ENCODE measurements around the gene MRTFA.
"Not testable (repeated sequence)": the region's sequence is repeated elsewhere in the genome, so short reads cannot be mapped to it uniquely, and the experiment has no call there.

Gene MRTFA

DNA sequence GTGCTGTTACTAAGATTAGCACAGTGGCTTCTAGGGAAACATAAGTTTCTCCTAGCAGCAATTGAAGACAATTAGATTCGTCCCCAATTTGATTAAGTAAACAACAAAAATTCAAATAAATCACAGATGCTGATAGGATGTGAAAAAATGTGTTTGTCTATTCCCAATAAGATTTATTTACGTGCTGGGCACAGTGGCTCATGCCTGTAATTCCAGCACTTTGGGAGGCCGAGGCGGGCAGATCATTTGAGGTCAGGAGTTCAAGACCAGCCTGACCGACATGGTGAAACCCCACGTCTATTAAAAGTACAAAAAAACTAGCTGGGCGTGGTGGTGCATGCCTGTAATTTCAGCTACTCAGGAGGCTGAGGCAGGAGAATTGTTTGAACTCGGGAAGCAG is 128.5 kb downstream of the MRTFA start:
- FAIRE-seq; DNase-seq (ENCODE audit: extremely low spot score, insufficient read length, low read depth): not testable (repeated sequence)

DNA sequence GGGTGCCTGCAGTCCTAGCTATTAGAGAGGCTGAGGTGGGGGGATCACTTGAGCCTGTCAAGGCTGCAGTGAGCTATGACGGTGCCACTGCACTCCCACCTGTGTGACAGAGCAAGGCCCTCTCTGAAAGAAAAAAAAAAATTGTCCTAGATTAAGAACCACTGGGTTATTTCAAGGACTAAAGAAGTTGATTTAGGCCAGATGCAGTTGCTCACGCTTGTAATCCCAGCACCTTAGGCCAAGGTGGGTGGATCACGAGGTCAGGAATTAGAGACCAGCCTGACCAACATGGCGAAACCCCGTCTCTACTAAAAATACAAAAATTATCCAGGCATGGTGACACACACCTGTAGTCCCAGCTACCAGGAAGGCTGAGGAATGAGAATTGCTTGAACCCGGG is 129.0 kb downstream of the MRTFA start:
- DNase-seq (ENCODE audit: extremely low spot score, insufficient read length, low read depth) = no peak
- FAIRE-seq = no peak

DNA sequence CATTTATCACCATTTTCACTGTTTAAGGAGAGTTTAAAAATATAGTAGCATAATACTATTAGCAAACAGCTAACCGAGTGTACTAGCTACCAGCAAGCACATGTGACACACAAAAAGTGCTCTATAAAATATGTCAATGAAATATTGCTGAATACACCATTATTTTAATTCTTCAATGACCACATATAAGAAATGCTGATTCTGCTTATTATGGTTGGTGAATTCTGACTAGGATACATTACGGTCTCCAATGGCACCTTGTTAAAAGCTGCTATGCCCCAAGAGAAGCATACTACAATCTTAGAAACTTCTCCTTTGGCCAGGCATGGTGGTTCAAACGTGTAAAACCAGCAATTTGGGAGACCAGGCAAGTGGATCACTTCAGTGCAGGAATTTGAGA is 129.8 kb downstream of the MRTFA start:
- no peak for DNase-seq (ENCODE audit: extremely low spot score, insufficient read length, low read depth)
- no peak for FAIRE-seq

DNA sequence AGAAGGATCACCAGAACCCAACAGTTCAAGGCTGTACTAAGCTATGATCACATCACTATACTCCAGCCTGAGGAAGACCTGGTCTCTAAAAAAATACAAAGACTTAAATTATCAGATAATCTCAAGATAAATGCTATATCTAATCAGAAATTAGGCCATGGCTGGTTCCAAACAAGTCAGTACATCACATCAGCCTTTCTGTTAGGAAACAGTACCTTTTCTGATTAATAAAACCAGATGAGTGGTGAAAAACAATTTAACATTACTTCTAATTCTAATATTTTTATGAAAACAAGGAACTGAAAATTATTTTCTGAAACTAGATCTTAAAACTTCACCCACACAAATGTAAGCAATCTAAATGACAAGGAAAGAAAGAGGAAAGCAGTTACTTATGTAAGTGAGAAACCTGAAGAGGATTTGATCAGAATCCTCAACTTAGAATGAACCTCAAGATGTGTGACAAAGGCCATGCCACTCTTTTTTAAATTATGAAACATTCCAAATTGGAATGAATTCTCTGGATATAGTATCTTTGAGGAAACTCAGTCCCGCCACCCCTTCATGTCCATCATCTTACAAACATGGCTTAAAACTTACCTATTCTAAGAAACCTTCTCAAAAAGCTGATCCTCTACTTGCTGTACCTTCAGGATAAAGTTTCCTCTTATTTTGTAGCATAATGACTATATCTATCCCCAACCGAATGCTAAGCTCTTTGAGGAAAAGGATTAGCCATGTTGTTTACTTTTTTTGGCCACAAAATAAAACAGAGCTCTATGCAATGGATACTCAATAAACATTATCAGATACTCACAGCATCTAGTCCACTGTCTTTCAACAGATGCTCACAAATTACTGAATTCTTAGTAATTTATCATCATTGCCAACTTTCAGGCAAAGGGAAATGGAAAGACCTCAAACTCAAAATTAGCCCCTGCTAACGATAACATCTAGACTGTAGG is 132.0 kb downstream of the MRTFA start:
- FAIRE-seq (peak; percentile 42), DNase-seq (ENCODE audit: extremely low spot score, insufficient read length, low read depth) (no peak)

DNA sequence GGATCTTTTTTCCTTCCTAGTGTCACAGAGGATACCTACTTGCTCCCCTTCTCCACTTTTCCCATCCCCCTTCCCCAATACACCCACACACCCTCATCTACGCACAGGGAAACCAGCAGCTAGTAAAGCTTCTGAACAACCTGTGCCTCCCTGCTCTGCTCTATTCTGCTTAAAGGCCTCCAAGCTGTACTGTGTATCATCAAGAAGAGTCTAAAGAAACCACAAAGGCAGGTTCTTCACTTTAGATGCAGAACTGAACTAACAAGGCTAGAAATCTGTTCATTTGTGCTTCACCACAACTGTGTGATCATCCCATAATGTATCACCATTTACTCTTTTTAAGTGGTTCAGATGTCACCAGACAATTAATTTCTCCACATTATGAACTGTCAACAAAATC is 133.6 kb downstream of the MRTFA start:
- FAIRE-seq (no peak), DNase-seq (ENCODE audit: extremely low spot score, insufficient read length, low read depth) (no peak)

DNA sequence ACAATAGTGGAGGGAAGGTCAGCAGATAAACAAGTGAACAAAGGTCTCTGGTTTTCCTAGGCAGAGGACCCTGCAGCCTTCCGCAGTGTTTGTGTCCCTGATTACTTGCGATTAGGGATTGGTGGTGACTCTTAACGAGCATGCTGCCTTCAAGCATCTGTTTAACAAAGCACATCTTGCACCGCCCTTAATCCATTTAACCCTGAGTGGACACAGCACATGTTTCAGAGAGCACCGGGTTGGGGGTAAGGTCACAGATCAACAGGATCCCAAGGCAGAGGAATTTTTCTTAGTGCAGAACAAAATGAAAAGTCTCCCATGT is 136.1 kb downstream of the MRTFA start:
- not testable (repeated sequence) for FAIRE-seq; DNase-seq (ENCODE audit: extremely low spot score, insufficient read length, low read depth)

DNA sequence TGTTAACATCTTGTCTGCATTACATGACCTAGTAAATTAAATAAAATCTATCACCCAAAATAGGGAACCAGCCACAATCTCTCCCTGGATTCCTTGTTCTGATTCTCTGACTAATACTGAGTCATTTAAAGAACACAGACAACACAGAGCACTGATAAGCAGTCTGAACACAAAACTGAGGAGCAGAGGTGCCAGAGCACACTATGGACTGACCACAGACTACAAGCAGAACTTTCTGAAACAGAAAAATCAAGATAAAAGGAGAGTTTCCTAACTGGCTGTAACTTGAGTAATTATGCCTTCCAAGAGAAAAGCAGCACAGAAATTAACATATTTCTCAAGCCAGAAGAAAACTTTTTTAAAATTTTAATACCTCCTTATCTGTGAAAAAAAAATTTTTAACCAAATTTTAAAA is 137.3 kb downstream of the MRTFA start:
- DNase-seq (ENCODE audit: extremely low spot score, insufficient read length, low read depth) = no peak
- FAIRE-seq = peak; percentile 81

DNA sequence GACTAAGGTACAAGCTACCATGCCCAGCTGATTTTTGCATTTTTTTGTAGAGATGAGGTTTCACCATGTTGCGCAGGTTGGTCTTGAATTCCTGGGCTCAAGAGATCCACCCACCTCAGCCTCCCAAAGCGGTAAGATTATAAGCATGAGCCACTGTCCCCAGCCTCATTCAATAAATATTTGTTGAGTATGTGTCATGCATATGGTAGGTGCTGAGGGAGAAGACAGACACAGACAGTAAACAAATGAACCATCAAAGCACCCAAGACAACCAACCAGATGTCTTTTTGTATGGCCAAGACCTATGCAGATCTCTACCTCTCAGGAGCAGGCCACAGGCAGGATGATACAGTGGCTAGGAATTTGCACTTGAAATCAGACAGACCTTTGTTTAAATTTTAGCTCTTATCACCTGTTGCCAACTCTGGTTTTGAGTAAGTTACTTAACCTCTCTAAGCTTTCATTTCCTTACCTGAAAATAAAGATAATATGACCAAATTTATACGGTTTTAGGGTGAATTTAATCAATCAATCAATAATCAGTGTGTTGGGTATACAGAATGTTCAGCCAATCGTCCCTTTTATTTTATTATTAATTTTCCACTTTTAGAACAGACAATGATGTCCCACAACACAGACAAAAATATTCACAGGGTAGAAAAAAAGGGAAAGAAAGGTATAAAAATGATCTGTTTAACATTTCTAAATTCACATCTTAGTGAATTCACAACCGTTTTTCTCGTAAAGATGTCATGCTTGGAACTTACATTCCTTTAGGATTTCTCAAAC is 137.9 kb downstream of the MRTFA start:
- FAIRE-seq (peak; percentile 81), DNase-seq (ENCODE audit: extremely low spot score, insufficient read length, low read depth) (no peak)

DNA sequence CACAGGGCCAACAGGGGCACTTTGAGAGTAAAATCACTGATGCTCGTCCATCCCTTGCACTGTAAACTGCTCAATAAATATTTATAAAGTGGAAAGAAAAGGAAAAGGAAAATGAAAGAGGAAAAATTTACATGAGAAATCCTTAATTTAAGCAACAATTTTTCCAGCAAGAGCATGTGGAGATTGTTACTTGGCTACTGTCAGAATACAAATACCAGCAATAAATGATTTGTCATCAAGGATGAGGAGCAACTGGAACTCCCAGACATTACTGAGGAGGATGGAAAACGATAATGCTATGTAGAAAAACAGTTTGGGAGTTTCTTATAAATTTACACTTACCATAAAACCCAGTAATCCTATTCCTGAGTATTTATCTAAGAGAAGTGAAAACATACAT is 143.1 kb downstream of the MRTFA start:
- FAIRE-seq (no peak), DNase-seq (ENCODE audit: extremely low spot score, insufficient read length, low read depth) (no peak)

DNA sequence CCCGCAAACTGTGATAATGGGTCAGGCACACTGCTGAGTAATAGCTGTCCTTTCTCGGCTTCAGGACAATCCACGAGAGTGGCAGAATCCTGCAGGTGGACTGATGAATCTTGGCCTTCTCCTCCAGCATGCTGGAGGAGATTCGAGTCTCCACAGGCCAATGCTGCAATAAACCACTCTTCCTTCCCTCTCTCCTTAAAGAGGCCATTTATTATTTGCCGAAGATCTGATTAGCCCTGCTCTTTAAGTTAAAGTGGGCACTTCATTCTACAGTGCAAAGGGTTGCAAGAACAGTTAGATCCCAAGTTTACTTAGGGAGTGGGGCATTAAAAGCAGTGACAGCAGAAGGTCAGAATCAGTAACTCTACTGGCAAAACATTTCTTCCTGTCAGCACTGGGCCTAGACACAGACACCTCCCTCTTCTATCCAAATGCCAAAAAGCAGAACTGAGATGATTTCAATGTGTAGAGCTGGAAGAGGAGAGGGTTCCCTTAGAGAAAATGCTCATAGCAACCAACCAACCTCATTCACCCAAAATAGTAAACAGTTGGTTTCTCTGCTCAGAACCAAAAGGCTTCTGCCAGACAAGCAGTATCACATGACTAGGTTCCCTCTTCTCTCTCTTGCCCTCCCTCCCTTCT is 144.4 kb downstream of the MRTFA start:
- DNase-seq (ENCODE audit: extremely low spot score, insufficient read length, low read depth) (peak; percentile 45), FAIRE-seq (peak; percentile 99)

DNA sequence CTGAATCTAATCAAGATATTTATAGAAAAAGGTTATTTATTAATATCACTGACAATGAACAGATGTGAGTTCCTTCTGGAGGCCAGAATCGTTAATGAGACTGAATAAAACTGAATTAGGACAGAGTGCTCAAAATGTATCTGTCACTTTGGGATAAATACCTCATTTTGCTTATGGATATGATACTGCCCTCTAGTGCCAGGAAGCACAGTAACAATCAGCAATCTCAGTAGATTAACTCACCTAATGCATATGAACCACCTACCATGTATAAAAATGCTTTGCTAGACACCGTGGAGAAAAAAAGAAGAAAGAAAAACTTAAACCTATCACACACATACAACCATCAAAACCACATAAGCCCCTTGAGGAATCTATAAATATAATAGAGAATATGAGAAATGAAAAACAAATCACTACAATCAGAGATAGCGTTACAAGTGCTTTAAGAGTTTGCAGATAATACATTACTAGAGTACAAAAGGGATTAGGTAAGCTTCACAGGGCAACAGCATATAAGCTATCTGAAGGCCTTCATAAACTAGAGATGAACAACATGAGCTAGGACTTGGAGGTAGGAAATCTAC is 148.8 kb downstream of the MRTFA start:
- DNase-seq (ENCODE audit: extremely low spot score, insufficient read length, low read depth) (no peak), FAIRE-seq (peak; percentile 74)

DNA sequence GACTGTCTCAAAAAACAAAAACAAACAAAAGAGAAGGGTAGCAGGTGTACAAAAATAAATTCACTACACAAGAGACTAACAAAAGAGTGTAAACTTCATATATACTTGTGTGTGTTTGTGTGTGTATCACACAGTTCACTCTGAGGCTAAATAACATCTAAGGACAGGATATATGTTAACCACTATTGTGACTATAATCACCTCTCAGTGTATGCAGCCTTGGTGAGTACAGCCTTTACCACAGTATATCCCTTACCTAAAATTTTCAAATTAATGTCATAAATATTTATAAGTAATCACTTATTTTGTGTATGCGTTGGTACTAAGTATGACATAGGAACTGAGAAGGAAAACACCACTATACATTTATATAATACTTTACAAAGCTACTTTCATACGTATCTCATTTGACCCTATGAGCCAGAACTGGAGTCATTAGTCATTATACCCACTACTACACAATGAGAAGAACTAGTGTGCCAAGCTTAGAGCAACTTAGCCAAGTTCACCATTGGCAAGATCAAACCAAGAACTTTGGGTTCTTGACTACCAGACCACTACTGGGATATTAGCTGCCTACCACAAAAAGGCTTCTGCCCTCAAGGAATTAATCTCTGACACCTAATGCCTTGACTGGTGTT is 149.4 kb downstream of the MRTFA start:
- DNase-seq (ENCODE audit: extremely low spot score, insufficient read length, low read depth) (no peak), FAIRE-seq (no peak)

DNA sequence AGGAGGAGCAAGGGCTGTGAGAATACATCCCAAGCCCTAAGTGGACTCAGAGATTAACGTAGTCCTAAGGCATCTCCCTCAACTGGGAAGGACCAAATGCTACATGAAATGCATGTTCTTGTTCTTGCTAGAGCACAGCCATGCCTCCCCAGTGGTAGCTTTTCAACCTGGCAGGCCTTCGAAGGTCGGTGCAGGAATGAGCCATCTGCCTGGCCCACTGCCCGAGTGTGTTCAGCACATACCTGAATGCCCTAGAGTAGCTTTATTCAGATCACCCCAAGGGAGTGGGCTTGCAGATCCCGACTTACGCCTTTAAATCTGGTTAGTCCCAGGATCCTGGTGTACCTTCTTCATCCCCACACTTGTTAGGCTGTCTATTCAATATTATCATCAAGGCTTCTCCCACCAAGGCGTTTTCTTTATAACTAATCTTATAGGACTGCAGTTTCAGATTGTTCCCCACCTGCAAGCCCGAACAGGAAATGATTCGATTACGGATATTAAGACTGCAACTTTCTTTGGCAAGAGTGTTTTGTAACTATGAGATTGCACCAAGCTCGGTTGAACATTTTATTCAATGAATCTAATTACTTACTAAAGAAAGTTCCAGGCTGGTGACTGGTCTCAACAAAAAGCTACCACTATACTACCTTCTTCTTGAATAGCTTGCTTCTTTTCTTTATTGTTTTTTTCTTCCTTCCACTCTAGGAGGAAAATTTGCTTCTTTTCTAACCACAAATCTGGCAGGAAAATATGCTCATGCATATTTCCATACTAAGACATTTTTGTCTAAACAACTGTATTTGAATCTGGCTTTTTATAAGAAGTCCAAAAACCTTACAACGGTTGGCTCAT is 150.5 kb downstream of the MRTFA start:
- FAIRE-seq (no peak), DNase-seq (ENCODE audit: extremely low spot score, insufficient read length, low read depth) (no peak)

DNA sequence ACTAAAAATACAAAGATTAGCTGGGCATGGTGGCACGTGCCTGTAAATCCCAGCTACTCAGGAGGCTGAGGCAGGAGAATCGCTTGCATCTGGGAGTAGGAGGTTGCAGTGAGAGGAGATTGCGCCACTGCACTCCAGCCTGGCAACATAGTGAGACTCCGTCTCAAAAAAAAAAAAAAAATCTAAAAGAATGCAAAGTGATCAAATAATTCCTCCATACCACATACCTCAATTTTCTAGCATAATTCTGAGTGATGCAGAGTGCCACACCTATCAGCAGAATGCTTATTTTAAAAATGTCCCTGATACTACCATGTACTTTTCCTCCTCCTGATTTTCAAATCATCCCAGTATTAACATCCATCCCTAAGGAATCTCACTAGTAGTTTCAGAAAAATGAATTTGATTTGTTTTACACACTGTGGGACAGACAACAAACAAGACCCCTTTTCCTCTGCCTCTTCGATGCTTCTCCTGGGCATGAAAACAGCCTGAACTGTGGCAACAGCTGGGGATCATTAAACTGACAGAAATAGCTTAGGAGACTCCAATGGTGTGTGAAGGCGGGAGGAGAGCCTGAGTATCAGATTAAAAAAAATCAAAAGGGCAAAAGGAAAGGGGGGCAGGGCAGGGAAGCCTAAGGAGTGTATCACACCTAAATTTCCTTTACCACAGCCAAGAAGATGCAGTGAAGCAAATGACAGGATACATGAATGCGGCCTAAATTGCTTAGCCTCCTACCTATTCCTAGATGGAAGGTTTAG is 151.4 kb downstream of the MRTFA start:
- FAIRE-seq (no peak), DNase-seq (ENCODE audit: extremely low spot score, insufficient read length, low read depth) (no peak)

DNA sequence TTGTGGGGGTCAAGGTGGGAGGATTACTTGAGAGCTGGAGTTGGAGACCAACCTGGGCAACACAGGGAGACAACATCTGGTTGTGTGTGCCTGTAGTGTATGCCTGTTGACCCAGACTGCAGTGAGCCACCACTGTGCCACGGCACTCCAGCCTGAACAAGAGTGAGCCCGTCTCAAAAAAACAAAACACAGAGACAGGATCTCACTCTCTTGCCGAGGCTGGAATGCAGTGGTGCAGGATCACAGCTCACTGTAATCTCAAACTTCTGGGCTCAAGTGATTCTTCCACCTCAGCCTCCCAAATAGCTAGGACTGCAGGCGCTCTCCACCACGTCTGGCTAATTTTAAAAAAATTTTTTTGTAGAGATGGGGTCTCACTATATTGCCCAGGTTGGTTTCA is 153.6 kb downstream of the MRTFA start:
- FAIRE-seq = no peak
- no peak for DNase-seq (ENCODE audit: extremely low spot score, insufficient read length, low read depth)

DNA sequence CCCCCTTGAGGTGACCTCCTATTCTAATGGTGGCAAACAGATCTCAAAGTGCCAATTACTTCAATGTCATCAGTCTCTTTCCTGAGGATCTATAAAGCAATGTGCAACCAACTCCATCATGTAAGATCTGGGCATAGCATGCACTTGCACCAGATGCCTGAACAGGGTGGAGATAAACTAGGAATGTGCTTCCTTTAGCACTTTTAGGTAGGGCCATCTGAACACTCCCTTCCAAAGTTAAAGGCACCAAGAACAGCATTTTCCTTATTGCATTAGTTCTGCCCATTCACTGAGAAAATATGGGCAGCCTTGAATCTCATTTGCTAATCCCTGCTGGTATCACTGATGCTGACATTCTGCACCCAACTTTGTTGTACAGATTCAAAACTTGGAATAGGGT is 154.1 kb downstream of the MRTFA start:
- FAIRE-seq (no peak), DNase-seq (ENCODE audit: extremely low spot score, insufficient read length, low read depth) (no peak)

DNA sequence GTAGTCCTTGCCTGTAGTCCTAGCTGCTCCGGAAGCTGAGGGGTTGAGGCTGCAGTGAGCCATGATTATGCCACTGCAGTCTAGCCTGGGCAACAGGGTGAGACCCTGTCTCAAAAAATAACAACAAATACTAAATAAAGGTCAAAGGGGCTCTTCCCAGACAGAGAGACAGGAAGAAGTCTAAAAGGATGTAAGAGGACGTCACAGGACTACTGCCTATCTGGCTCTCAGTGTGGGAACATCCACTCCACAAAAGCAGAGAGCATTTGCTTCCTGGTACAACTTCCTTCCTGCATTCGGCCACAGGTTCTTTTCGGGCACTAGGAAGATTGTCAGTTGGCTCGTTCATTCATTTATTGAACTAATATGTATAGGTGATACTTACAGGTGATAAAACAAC is 155.5 kb downstream of the MRTFA start:
- DNase-seq (ENCODE audit: extremely low spot score, insufficient read length, low read depth) = no peak
- no peak for FAIRE-seq

DNA sequence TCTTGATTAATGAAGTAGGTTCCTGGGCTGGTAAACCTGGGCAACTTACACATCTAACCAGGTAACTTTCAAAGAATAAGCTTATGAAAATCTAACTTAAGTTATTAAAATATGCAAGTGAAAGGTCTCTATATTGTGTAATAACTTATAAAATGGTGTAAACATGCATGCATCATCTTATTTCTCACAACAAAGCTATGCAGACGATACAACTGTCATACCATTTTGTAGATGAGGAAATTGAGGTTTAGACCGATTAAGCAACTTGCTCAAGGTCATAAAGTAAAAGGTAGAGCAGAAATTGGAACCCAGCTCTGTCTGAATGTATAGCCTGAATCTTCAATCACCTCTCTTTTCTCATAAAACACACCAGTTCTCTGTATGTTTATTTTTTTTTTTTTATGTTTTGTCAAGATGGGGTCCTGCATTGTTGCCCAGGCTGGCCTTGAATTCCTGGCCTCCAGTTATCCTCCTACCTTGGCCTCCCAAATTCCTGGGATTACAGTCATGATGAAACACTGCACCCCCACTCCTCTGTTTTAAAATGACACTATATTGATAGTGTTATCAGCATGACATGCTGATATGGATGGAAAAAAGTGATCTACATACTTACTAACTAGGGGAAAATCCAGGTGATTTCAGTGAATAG is 156.5 kb downstream of the MRTFA start:
- FAIRE-seq = no peak

More for the DNA sequence above, 156.5 kb downstream of the MRTFA start:
- DNase-seq (ENCODE audit: extremely low spot score, insufficient read length, low read depth) = no peak

All from GM18507 (cell line).